Activated naive CD8-positive, alpha-beta T cell (primary cell): ENCODE measurements around the gene RAB11FIP4.
A peak's percentile ranks its signal among the peaks of the same experiment; 100 is the strongest.
"Not testable (repeated sequence)": the region's sequence is repeated elsewhere in the genome, so short reads cannot be mapped to it uniquely, and the experiment has no call there.

Experiments
- H3K27ac Mint-ChIP-seq: one replicate; pipeline ENCODE4 v1.8.0; 2021; ENCODE audit warnings: mixed read lengths
- H3K27me3 Mint-ChIP-seq: one replicate; pipeline ENCODE4 v1.8.0; 2021; ENCODE audit warnings: mixed read lengths
- H3K36me3 Mint-ChIP-seq: one replicate; pipeline ENCODE4 v1.8.0; 2021; ENCODE audit warnings: mixed read lengths
- H3K4me1 Mint-ChIP-seq: one replicate; pipeline ENCODE4 v1.8.0; 2021; ENCODE audit warnings: low read depth, mixed read lengths
- H3K4me3 Mint-ChIP-seq: one replicate; pipeline ENCODE4 v1.8.0; 2021; ENCODE audit warnings: mild to moderate bottlenecking, mixed read lengths
- H3K9me3 Mint-ChIP-seq: one replicate; pipeline ENCODE4 v1.8.0; 2021; ENCODE audit warnings: low read depth, mixed read lengths

RAB11FIP4 gene

GRCh38 chr17:31431098-31431851 is 39.8 kb downstream of the RAB11FIP4 start:
- peaks cover 19% of the 10 kb centered on the region for H3K4me1 Mint-ChIP-seq
- H3K27ac Mint-ChIP-seq: no peak overlapping the region
- peaks cover 12% of the 10 kb centered on the region for H3K27me3 Mint-ChIP-seq
- no peaks in the 10 kb centered on the region for H3K9me3 Mint-ChIP-seq
- H3K4me3 Mint-ChIP-seq: no peak overlapping the region
- H3K36me3 Mint-ChIP-seq: peaks cover 3% of the 10 kb centered on the region

- Mint-ChIP-seq H3K36me3 (peaks cover 3% of the 10 kb centered on the region), H3K4me1 (peaks cover 19% of the 10 kb centered on the region), H3K4me3 (no peak overlapping the region), H3K9me3 (no peaks in the 10 kb centered on the region), H3K27me3 (peaks cover 12% of the 10 kb centered on the region), H3K27ac (no peak overlapping the region)
These were observed 40.6 kb downstream of the RAB11FIP4 start for GRCh38 chr17:31431852-31432658.

GRCh38 chr17:31433091-31433790 is 41.8 kb downstream of the RAB11FIP4 start:
- Mint-ChIP-seq H3K4me3 (peak overlapping the region; percentile 38), H3K9me3 (no peaks in the 10 kb centered on the region), H3K27ac (no peak overlapping the region), H3K27me3 (peaks cover 11% of the 10 kb centered on the region), H3K36me3 (peaks cover 3% of the 10 kb centered on the region), H3K4me1 (peaks cover 22% of the 10 kb centered on the region)

- peaks cover 22% of the 10 kb centered on the region for H3K4me1 Mint-ChIP-seq
- H3K36me3 Mint-ChIP-seq: peaks cover 3% of the 10 kb centered on the region
These were observed 42.6 kb downstream of the RAB11FIP4 start for GRCh38 chr17:31433811-31434726.

GRCh38 chr17:31434727-31435050 is 43.2 kb downstream of the RAB11FIP4 start:
- Mint-ChIP-seq H3K27me3 (peaks cover 4% of the 10 kb centered on the region), H3K9me3 (no peaks in the 10 kb centered on the region), H3K4me3 (no peak overlapping the region)

More at GRCh38 chr17:31433811-31434726, 42.6 kb downstream of the RAB11FIP4 start:
- no peak overlapping the region for H3K27ac Mint-ChIP-seq
- H3K9me3 Mint-ChIP-seq: no peaks in the 10 kb centered on the region
- peaks cover 5% of the 10 kb centered on the region for H3K27me3 Mint-ChIP-seq
- no peak overlapping the region for H3K4me3 Mint-ChIP-seq

GRCh38 chr17:31435581-31435980 is 44.1 kb downstream of the RAB11FIP4 start:
- H3K36me3 Mint-ChIP-seq: no peaks in the 10 kb centered on the region
- no peaks in the 10 kb centered on the region for H3K9me3 Mint-ChIP-seq
- H3K4me1 Mint-ChIP-seq: peaks cover 22% of the 10 kb centered on the region
- no peak overlapping the region for H3K27ac Mint-ChIP-seq
- H3K27me3 Mint-ChIP-seq: no peaks in the 10 kb centered on the region
- H3K4me3 Mint-ChIP-seq: no peak overlapping the region

More at GRCh38 chr17:31434727-31435050, 43.2 kb downstream of the RAB11FIP4 start:
- H3K4me1 Mint-ChIP-seq: peaks cover 22% of the 10 kb centered on the region
- no peak overlapping the region for H3K27ac Mint-ChIP-seq
- peaks cover 3% of the 10 kb centered on the region for H3K36me3 Mint-ChIP-seq

GRCh38 chr17:31437720-31438400 is 46.4 kb downstream of the RAB11FIP4 start:
- H3K36me3 Mint-ChIP-seq: no peaks in the 10 kb centered on the region
- no peaks in the 10 kb centered on the region for H3K27me3 Mint-ChIP-seq
- H3K9me3 Mint-ChIP-seq: no peaks in the 10 kb centered on the region
- H3K4me1 Mint-ChIP-seq: peaks cover 16% of the 10 kb centered on the region
- no peak overlapping the region for H3K27ac Mint-ChIP-seq
- no peak overlapping the region for H3K4me3 Mint-ChIP-seq

GRCh38 chr17:31439716-31440115 is 48.2 kb downstream of the RAB11FIP4 start:
- no peaks in the 10 kb centered on the region for H3K36me3 Mint-ChIP-seq
- H3K4me3 Mint-ChIP-seq: no peak overlapping the region
- H3K9me3 Mint-ChIP-seq: no peaks in the 10 kb centered on the region
- H3K27me3 Mint-ChIP-seq: no peaks in the 10 kb centered on the region
- peaks cover 3% of the 10 kb centered on the region for H3K4me1 Mint-ChIP-seq
- H3K27ac Mint-ChIP-seq: no peak overlapping the region

GRCh38 chr17:31442276-31442675 is 50.8 kb downstream of the RAB11FIP4 start:
- Mint-ChIP-seq H3K4me1 (peaks cover 2% of the 10 kb centered on the region), H3K27me3 (no peaks in the 10 kb centered on the region), H3K36me3 (no peaks in the 10 kb centered on the region), H3K4me3 (no peak overlapping the region), H3K9me3 (no peaks in the 10 kb centered on the region), H3K27ac (no peak overlapping the region)

GRCh38 chr17:31442856-31443255 is 51.4 kb downstream of the RAB11FIP4 start:
- not testable (repeated sequence) for H3K4me1 Mint-ChIP-seq, H3K27me3 Mint-ChIP-seq, H3K4me3 Mint-ChIP-seq, H3K27ac Mint-ChIP-seq, H3K9me3 Mint-ChIP-seq, H3K36me3 Mint-ChIP-seq

GRCh38 chr17:31443386-31443785 is 51.9 kb downstream of the RAB11FIP4 start:
- no peaks in the 10 kb centered on the region for H3K9me3 Mint-ChIP-seq
- H3K27ac Mint-ChIP-seq: no peak overlapping the region
- no peaks in the 10 kb centered on the region for H3K4me1 Mint-ChIP-seq
- no peaks in the 10 kb centered on the region for H3K36me3 Mint-ChIP-seq
- no peaks in the 10 kb centered on the region for H3K27me3 Mint-ChIP-seq
- H3K4me3 Mint-ChIP-seq: no peak overlapping the region

- Mint-ChIP-seq H3K4me1 (no peaks in the 10 kb centered on the region), H3K27ac (no peak overlapping the region), H3K9me3 (no peaks in the 10 kb centered on the region), H3K36me3 (no peaks in the 10 kb centered on the region), H3K27me3 (no peaks in the 10 kb centered on the region), H3K4me3 (no peak overlapping the region)
These were observed 52.6 kb downstream of the RAB11FIP4 start for GRCh38 chr17:31444026-31444425.

GRCh38 chr17:31446195-31446967 is 54.9 kb downstream of the RAB11FIP4 start:
- no peaks in the 10 kb centered on the region for H3K9me3 Mint-ChIP-seq
- no peak overlapping the region for H3K4me3 Mint-ChIP-seq
- H3K27ac Mint-ChIP-seq: no peak overlapping the region

More at GRCh38 chr17:31446195-31446967, 54.9 kb downstream of the RAB11FIP4 start:
- Mint-ChIP-seq H3K27me3 (no peaks in the 10 kb centered on the region), H3K36me3 (no peaks in the 10 kb centered on the region), H3K4me1 (no peaks in the 10 kb centered on the region)
